GM19328 (cell line): ENCODE measurements around the gene CLK4.

Experiments
- ATAC-seq: cut with Tn5 transposase; IDR thresholded peaks from one replicate; pipeline ENCODE4 v1.9.1; 2021; ENCODE audit warnings: mild to moderate bottlenecking, moderate library complexity; ENCODE audit not compliant: unreplicated experiment

The CLK4 gene

GRCh38 chr5:178557416-178557815 lies 69.4 kb downstream of the CLK4 start:
- ATAC-seq, result no peak

- no peak for ATAC-seq
Observed at GRCh38 chr5:178555771-178556211, 71.1 kb downstream of the CLK4 start.

- no peak for ATAC-seq
Observed at GRCh38 chr5:178555005-178555404, 71.8 kb downstream of the CLK4 start.

GRCh38 chr5:178554311-178554710 lies 72.5 kb downstream of the CLK4 start:
- no peak for ATAC-seq

GRCh38 chr5:178553517-178553916 lies 73.3 kb downstream of the CLK4 start:
- no peak for ATAC-seq
